GM12878 (cell line): Measurements from ENCODE around the gene PC.

Experiments used
- BHLHE40 ChIP-seq, 2 experiments: fragments of 450-650 bp in 1 of 2; IDR thresholded peaks; 2 replicates each; pipeline ENCODE4 v1.6.1; 2011 to 2017; ENCODE audit warnings: low read depth in 2 of 2, borderline replicate concordance in 1 of 2, improper control_type of control experiment in 1 of 2, low read length in 1 of 2, mild to moderate bottlenecking in 1 of 2
- EGR1 ChIP-seq, 2 experiments: IDR thresholded peaks; 1 replicate in 1 of 2; 2 replicates in 1 of 2; pipeline ENCODE4 v1.6.1; 2011 to 2012; ENCODE audit warnings: low read depth in 2 of 2, low read length in 2 of 2, borderline replicate concordance in 1 of 2, mild to moderate bottlenecking in 1 of 2, moderate library complexity in 1 of 2
- EZH2 ChIP-seq: IDR thresholded peaks from 2 replicates; pipeline ENCODE4 v1.6.1; 2012; ENCODE audit warnings: low read depth, mild to moderate bottlenecking, control low read depth, inconsistent platforms, low read length, borderline replicate concordance; ENCODE audit not compliant: control insufficient read depth
- IRF3 ChIP-seq: fragments of 450-650 bp; IDR thresholded peaks from 2 replicates; pipeline ENCODE4 v1.6.1; 2014; ENCODE audit warnings: mild to moderate bottlenecking
- KDM1A ChIP-seq: fragments of 200-600 bp; sonication (generic); IDR thresholded peaks from 2 replicates; pipeline ENCODE4 v1.6.1; 2016; ENCODE audit warnings: borderline replicate concordance
- MXI1 ChIP-seq: fragments of 150-350 bp; IDR thresholded peaks from 2 replicates; pipeline ENCODE4 v1.6.1; 2011; ENCODE audit warnings: low read depth, mild to moderate bottlenecking, inconsistent platforms, low read length, improper control_type of control experiment
- POLR2AphosphoS5 ChIP-seq: IDR thresholded peaks from 2 replicates; pipeline ENCODE4 v1.6.1; 2011; ENCODE audit warnings: mild to moderate bottlenecking, low read length, inconsistent platforms
- RBBP5 ChIP-seq: fragments of 200-600 bp; sonication (generic); conservative IDR thresholded peaks from 2 replicates; pipeline ENCODE4 v1.6.1; 2016
- TAF1 ChIP-seq: IDR thresholded peaks from 2 replicates; pipeline ENCODE4 v1.6.1; 2011; ENCODE audit warnings: mild to moderate bottlenecking, low read depth, low read length, borderline replicate concordance
- ZNF687 ChIP-seq: fragments of 450-650 bp; IDR thresholded peaks from 2 replicates; pipeline ENCODE4 v1.6.1; 2017; ENCODE audit warnings: mild to moderate bottlenecking, moderate library complexity
- TF ChIP-seq, protein P1 (sequence below), 3 experiments: IDR thresholded peaks in 2 of 3; conservative IDR thresholded peaks in 1 of 3; 2 replicates each; pipeline ENCODE4 v1.5.1; 2011; ENCODE audit warnings: low read depth in 3 of 3, low read length in 3 of 3, mild to moderate bottlenecking in 3 of 3, control low read depth in 2 of 3, moderate library complexity in 2 of 3, inconsistent platforms in 1 of 3, mixed read lengths in 1 of 3; ENCODE audit not compliant: control insufficient read depth in 2 of 3, insufficient read depth in 1 of 3; ENCODE audit errors: extremely low read depth in 1 of 3

DNA sequence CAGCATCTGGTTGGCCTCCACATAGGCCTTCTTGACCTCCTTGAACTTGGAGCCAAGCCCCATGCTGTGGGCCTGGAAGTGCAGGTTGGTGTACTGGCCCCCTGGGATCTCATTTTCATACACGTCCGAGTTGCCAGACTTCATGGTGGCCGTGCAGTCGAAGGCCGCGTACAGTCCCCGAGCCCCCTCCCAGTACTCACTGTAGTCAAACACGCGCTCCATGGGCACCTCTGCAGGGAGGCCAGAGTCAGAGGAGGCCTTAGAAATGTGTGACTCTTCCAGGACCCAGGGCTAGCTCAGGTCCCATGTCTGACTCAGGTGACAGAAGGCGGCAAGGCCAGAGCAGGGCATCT lies 108.0 kb downstream of the PC start:
- TF ChIP-seq MXI1 (no peak), TAF1 (no peak), BHLHE40 (IDR thresholded peaks at IDR 0.05; ENCODE audit: borderline replicate concordance in 1 of 2, low read depth in 2 of 2, low read length in 1 of 2) (no peak), EZH2 (no peak), ZNF687 (no peak), RBBP5 (no peak), EGR1 (IDR thresholded peaks at IDR 0.05; ENCODE audit: borderline replicate concordance in 1 of 2, low read depth in 2 of 2, low read length in 2 of 2) (no peak), IRF3 (no peak), KDM1A (no peak), POLR2AphosphoS5 (no peak)
- TF ChIP-seq, protein P1, sequence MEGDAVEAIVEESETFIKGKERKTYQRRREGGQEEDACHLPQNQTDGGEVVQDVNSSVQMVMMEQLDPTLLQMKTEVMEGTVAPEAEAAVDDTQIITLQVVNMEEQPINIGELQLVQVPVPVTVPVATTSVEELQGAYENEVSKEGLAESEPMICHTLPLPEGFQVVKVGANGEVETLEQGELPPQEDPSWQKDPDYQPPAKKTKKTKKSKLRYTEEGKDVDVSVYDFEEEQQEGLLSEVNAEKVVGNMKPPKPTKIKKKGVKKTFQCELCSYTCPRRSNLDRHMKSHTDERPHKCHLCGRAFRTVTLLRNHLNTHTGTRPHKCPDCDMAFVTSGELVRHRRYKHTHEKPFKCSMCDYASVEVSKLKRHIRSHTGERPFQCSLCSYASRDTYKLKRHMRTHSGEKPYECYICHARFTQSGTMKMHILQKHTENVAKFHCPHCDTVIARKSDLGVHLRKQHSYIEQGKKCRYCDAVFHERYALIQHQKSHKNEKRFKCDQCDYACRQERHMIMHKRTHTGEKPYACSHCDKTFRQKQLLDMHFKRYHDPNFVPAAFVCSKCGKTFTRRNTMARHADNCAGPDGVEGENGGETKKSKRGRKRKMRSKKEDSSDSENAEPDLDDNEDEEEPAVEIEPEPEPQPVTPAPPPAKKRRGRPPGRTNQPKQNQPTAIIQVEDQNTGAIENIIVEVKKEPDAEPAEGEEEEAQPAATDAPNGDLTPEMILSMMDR (IDR thresholded peaks at IDR 0.05 in 2 of 3, conservative IDR thresholded peaks at IDR 0.05 in 1 of 3; ENCODE audit: control insufficient read depth in 2 of 3, extremely low read depth in 1 of 3, insufficient read depth in 1 of 3, low read depth in 3 of 3, low read length in 3 of 3): no peak
